Measurements from ENCODE around the gene ZNF234.

Gene ZNF234

DNA sequence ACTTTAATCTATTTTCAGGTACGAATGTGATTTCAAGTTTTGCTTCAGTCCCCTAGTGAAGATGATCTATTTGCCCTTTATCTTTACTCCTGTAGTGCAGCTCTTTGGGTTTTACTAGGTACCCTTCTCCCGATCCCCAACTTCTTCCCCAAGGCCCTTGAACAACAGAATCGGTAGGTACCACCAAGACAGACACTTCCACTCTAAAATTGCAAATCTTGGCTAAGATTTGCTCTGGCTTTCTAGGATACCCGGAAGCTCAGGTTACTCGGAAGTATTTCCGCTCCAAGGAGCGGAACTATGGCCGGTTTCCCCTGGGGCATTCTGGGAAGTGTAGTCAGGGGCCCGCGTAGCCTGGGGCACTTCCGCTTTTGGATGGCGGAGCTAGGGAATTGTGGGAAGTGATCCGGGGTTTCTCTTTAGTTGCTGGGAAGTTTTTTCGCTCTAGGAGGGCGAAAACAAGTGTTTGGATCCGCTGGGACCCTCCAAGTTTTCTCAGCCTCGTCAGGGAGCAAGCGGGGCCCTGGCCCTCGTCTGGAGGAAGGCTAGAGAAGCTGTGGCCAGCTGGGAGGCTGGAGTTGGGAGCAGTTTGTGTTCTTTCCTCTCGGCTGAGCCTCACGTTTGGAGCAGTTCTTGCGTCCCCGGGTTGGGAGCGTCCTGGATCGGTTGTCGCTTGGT is 65.9 kb downstream of the ZNF234 start:
- peaks cover 6% of the 10 kb centered on the region for H3K4me1 ChIP-seq (ENCODE audit: insufficient read depth, poor library complexity, severe bottlenecking)
- TF ChIP-seq, protein P1, sequence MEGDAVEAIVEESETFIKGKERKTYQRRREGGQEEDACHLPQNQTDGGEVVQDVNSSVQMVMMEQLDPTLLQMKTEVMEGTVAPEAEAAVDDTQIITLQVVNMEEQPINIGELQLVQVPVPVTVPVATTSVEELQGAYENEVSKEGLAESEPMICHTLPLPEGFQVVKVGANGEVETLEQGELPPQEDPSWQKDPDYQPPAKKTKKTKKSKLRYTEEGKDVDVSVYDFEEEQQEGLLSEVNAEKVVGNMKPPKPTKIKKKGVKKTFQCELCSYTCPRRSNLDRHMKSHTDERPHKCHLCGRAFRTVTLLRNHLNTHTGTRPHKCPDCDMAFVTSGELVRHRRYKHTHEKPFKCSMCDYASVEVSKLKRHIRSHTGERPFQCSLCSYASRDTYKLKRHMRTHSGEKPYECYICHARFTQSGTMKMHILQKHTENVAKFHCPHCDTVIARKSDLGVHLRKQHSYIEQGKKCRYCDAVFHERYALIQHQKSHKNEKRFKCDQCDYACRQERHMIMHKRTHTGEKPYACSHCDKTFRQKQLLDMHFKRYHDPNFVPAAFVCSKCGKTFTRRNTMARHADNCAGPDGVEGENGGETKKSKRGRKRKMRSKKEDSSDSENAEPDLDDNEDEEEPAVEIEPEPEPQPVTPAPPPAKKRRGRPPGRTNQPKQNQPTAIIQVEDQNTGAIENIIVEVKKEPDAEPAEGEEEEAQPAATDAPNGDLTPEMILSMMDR (IDR thresholded peaks at IDR 0.05; ENCODE audit: poor library complexity, severe bottlenecking) = no peak
- H3K9me3 ChIP-seq (ENCODE audit: severe bottlenecking) = no peaks in the 10 kb centered on the region
- DNase-seq (ENCODE audit: low spot score) (peak; percentile 95), ATAC-seq (ENCODE audit: low read depth) (peak; percentile 96)
- H3K27me3 ChIP-seq (ENCODE audit: insufficient read depth, poor library complexity, severe bottlenecking) = no peaks in the 10 kb centered on the region
- no peaks in the 10 kb centered on the region for H3K36me3 ChIP-seq (ENCODE audit: low read depth)
- peak overlapping the region; percentile 45 for H3K4me3 ChIP-seq (ENCODE audit: severe bottlenecking)
- H3K27ac ChIP-seq (ENCODE audit: poor library complexity, severe bottlenecking) = peak overlapping the region; percentile 30
